GM19239 (cell line): ENCODE measurements around the gene ANKRD33.

Experiments used
- DNase-seq: peaks from one replicate; pipeline ENCODE4 v3.0.0; 2011; ENCODE audit warnings: low spot score; ENCODE audit not compliant: insufficient read length
- FAIRE-seq: peaks from 2 replicates; lab custom pipeline; 2011; peaks lifted over from hg19 to GRCh38; lab: Jason Lieb, UNC

ANKRD33 gene

DNA sequence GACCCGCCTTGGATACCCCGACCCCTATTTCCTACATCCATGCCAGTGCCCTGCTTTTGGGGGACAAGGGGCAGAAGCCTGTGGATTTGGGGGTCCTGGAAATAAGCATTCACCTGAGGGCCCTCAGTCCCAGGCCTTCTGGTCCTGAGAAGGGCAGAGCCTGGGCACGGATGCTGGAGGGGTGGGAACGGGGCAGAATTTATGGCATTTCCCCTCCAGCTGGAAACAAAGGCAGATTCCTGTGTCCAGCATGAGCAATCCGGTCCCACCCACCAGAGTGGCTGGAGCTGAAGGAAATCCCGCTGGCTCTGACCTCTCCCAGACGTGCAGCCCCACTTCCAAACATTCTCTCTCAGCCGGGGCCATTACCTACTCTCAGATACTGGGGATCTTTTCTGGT lies 9.3 kb downstream of the ANKRD33 start:
- FAIRE-seq (no peak), DNase-seq (no peak)

DNA sequence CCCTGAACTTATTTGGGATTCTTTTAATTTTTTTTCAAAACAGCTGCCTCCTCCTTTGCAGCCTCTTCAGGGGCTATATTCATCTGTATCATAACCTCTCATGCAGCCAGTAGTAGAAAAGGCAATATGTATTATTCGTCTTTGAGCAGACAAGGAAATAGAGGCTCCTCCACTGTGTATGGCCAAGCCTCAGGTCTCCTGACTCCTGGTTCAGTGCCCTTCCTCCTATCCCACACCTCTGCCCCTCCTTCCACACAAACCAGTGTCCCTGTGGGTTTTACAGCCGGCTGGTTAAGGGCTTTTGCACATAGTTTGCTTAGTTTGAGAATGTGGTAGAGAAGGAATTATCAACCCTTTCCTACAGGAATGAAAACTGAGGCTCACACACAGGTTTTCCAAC lies 10.6 kb downstream of the ANKRD33 start:
- DNase-seq (no peak), FAIRE-seq (no peak)

DNA sequence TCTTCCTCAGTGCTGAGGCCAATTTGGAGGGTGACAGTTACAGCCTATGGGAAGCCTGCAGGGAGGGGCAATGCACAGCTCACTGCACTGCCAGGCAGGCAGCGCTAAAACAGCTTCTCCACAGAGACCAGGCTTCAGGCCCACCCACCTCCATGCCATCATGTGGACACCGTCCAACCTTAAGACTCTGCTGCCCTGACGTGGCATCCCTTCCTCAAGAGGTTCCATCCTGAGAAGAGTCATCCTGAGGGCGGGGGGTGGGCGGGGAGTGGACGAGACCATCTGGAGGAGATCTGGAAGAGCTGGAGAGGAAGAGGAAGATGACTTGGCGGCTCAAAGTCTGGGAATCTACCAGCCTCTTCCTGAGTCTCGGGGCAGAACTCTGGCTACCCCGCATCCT lies 11.0 kb downstream of the ANKRD33 start:
- FAIRE-seq (no peak), DNase-seq (no peak)

DNA sequence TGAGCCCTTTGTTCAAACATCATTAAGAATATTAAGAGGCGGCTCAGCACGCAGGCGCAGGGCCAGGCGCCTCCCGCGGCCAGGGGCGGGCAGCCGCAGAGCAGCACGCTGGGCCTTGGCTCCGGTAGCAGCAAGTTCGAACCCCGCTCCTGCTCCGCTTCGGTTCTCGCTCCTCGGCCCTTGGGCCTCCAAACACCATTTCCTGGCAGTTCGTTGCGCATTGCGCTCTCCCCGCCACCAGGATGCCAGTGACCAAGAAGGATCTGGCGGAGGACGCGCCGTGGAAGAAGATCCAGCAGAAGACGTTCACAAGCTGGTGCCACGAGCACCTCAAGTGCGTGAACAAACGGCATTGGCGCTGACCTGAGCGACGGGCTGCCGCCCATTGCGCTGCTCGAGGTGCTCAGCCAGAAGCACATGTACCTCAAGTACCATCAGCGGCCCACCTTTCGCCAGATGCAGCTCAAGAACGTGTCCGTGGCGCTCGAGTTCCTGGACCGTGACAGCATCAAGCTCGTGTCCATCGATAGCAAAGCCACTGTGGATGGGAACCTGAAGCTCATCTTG lies 12.5 kb downstream of the ANKRD33 start:
- DNase-seq (no peak), FAIRE-seq (no peak)

DNA sequence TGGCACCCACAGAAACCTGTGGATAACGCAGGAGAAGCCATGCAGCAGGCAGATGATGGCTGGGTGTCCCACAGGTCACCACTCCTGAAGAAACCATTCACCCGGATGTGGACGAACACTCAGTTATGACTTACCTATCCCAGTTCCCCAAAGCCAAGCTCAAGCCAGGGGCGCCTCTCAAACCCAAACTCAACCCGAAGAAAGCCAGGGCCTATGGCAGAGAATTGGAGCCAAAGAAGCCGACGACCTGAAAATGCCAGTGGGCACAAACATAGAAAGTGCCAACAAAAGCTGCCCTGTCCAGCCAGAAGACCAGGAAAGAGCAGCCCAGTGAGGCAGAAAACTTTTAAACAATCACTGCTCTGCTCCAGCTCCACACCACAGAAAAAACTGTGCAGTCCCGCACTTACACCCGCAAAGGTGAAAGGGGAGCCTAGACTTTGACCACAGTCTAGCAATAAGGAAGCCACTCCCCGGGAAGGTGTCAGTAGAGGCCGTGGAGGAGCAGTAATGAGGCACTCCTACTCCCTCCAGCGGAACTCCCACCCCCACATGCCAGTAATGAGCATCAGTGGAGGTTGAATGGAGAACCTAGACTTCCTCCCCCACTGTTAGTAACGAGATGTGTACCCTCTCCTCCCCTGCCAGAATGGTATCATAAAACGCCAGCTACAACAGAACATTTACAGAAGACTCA lies 13.4 kb downstream of the ANKRD33 start:
- FAIRE-seq (no peak), DNase-seq (no peak)

DNA sequence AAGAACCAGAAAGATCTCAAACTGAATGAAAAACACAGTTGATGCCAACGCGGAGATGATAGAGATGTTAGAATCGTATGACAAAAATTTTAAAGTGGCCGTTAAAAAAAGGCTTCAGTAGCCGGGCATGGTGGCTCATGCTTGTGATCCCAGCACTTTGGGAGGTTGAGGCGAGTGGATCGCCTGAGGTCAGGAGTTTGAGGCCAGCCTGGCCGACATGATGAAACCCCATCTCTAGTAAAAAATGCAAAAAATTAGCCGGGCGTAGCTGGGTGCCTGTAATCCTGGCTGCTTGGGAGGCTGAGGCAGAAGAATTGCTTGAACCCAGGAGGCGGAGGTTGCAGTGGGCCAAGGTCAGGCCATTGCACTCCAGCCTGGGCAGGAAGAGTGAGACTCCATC lies 14.0 kb downstream of the ANKRD33 start:
- FAIRE-seq = no peak
- DNase-seq = no peak

DNA sequence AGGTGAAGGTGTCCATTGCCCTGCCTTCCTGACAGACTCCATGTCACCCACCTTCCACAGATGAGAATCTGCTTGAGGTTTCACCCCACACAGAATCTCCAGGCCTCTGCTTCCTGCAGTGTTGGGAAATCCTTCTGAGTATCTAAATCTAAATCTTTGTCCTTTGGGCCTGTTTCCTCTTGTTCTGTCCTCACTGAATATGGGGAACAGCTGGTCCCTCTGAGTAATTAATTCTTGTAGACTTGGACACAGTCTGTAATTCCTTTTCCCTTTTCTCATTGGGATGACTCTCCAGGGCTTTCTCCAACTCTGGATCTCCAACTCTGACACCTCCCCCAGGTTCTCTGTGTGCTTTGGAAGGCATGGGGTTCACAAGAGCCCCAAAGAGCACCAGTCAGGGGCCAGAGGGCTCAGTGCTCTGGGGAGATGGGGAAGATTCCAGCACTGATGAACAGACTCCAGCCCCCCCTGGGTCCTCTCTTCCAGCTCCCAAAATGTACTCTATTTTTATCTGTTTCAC lies 17.1 kb downstream of the ANKRD33 start:
- FAIRE-seq (no peak), DNase-seq (no peak)

DNA sequence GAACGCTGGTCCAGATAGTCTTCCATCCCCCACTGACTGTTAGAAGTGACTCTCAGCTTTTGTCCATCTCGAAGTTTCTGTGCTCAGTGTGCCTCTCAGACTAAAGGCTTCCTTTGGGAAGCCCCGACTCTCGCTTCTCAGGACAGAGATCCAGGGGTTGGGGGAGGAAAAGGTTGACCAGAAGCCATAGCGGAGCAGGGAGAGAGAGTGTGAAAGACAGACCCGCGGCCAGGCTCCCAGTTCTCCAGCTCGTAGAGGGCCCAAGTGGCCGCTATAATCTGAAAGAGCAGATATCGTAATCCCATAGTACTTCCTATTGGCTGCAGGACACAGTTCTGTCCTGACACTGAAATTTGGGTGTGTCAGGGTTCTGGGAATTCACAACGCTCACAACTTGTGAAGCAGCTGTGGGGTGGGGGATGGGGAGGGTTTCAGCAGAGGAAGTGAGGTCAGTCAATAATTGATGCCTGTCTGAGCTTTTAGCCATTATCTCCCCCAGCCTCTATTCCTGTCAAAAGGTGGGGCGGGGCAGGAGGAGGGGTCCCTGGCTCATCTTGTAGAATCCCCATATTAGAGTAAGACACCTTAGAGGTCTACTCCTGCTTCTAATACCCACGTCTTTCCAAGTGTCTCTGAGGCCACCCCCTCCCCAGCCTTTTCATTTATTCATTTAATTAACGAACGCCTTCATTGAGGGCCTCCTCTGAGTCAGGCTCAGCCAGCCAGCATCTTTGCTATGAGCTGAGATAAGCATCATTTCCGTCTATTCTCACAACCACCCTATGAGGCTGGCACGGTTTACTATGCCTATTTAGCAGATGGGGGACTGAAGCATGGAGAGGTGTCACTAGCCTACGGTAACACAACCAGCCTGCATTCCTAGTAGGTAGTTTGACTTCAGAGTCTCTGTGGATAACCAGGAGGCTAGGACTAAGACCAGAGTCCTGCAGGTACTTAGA lies 17.8 kb downstream of the ANKRD33 start:
- no peak for FAIRE-seq
- no peak for DNase-seq

DNA sequence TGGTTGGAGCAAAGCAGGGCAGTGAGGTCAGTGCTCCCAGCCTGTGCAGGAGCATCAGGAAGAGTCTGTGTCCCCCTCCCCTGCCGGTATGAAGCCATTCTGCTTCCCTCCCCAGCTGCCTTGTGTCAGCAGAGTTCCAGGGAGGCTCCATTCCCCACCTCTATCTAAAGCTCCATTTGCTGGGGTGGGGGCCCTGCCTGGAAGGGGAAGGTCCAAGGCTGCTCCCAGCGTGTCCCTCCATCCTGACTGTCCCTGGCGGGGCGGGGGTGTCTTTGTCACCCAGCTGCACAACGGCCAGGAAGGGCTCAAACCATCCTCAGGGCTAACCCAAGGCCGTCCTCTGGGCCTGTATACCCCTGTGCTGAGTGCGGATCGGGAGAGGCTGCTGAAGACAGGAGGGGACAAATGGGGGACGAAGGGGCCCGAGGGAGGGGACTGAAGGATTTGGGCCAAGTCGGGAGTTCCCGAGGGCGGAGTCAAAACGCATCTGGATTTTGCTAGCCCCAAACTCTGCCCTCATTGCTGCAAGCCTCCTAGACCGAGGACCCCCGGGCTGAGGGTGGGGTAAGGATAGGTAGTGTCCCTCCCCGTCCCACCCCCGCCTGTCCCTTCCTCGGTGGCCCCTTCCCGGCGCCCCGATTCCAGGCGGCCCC lies 18.7 kb downstream of the ANKRD33 start:
- DNase-seq (no peak), FAIRE-seq (no peak)

DNA sequence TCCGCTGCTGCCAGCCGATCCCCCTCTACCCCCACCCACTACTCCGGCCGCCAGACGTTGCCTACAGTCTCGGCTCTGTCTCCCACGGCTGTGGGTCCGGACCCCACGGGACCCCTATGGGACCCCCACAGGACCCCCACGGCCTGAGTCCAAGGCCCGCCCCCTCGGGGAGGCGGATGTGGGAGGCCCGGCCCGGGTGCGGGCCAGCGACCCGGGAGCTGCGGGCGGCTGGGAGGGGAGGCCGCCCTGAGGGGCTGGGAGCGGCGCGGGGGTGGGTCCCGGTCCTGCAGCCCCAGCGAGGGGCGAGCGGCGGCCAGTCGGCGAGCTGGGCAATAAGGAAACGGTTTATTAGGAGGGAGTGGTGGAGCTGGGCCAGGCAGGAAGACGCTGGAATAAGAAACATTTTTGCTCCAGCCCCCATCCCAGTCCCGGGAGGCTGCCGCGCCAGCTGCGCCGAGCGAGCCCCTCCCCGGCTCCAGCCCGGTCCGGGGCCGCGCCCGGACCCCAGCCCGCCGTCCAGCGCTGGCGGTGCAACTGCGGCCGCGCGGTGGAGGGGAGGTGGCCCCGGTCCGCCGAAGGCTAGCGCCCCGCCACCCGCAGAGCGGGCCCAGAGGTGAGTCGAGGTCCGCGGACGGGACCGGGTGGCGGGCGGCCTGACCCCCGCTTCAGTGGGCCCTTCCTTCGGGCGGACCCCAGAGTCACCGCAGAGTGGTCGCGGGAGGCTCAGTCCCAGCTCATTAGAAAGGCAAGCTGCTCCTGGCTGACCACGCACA lies 19.4 kb downstream of the ANKRD33 start, which contains the start of gene ACVRL1:
TSS of gene ACVRL1 (plus strand) at position 422 of the 773 bp plus-strand sequence. CDS start 4,971 bp downstream, outside the sequence.
- no peak for DNase-seq
- FAIRE-seq = no peak

DNA sequence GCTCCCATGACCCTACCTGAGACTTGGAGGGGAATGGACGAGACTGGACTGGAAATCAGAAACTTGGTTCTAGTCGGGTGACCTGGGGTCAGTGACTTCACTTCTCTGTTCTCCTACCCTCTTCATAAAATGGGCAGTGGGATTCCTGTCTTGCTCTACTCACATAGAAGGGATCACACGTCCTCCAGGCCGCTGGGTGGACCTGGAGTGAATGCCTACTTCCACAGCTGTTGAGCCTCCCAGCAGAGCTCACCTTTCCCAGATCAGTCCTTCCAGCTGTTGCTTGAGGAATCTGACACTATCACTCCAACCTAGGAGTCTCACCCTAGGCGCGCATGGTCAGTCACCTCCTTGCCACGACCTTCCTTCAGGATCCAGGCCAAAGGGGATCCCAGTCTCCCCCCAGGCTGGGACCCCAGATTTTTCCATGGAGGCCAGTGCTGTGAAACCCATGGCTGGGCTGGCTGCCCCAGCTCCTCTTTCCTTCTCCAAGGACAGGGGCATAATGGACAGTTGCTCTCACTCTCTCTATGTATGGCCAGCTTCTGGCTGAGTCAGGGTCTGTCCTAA lies 20.0 kb downstream of the ANKRD33 start:
- no peak for FAIRE-seq
- no peak for DNase-seq

DNA sequence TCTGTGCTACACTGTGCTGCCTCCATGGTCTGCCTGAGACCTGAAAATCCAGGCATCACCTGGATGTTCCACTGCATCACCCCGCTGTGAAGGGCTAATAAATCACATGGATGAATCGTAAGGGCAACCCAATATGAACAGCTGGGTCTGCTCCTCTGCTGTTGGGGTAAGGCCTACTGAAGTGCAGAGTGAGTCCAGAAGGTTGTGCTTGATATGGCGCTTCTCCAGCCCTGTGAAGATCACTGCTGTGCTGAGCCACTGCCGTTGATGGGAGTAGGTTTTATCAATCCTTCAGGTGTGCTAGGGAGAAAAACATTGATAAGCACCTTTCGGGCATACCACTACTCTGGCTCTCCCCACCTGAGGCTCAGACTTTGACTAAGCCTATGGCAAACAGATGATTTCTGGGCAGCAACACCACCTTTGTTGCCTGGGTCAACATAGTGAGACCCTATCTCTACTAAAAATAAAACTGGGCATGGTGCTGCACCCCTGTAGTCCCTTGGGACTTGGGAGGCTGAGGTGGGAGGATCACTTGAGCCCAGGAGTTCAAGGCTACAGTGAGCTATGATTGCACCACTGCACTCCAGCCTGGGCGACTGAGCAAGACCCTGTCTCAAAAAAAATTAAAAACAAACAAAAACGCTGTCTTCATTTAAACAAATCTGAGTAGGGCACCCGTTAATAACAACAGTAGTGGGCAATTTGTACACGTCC lies 21.1 kb downstream of the ANKRD33 start:
- no peak for FAIRE-seq
- no peak for DNase-seq

DNA sequence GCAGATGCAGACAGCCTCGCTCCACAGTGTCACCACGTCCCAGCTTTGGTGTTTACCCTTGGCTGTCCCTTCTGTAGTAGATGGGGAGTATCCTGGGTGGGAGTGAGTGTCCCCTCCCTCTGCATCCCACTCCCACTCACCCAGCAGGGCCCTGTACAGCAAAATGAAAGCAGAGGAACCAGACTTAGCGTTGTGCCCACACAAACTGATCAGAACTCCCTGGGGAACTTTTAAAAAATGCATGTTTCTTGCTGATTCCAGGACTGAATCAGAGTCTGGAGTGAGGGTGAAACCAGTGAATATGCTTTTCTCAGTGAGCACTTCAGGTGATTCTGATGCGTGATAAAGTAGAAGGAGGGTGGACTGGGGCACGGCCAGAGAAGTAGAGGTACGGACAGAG lies 22.3 kb downstream of the ANKRD33 start:
- FAIRE-seq (no peak), DNase-seq (no peak)

DNA sequence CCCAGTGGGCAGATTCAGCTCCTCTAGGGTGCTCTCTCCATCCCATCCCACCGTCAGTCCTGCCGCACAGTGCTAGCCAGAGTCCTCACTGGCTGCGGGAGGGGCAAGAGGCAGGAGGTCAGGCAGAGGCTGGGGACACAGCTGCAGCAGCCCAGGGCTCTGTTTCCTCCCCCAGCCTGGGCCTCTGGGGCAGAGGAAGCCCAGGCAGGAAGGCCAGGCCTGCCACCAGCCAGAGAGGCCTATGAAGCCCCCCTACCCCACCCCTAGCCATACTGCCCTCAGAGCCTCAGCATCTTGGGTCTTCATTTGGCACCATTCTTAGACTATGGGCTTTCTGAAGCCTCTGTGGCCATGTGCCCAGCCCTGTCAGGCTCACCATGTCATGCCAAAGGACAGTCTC lies 22.8 kb downstream of the ANKRD33 start:
- FAIRE-seq (no peak), DNase-seq (no peak)

DNA sequence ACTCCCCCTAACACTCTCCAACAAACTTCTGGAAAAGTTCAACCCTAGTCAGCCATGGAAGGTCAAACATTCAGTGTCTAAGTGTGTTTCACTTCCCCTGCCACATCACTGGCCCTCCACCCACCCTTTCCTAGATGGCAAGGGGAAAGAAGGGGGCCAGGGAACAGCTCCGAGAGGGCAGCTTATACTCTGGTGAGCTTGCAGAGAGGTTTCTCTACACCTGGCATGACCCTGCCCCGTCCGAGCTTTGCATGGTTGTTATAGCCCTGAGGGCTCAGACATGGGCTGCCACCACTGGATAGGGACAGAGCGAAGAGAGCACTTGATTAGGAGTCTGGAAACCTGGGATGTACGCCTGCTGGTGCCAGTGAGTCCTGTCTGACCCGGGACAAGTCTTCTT lies 23.4 kb downstream of the ANKRD33 start:
- DNase-seq (no peak), FAIRE-seq (no peak)

DNA sequence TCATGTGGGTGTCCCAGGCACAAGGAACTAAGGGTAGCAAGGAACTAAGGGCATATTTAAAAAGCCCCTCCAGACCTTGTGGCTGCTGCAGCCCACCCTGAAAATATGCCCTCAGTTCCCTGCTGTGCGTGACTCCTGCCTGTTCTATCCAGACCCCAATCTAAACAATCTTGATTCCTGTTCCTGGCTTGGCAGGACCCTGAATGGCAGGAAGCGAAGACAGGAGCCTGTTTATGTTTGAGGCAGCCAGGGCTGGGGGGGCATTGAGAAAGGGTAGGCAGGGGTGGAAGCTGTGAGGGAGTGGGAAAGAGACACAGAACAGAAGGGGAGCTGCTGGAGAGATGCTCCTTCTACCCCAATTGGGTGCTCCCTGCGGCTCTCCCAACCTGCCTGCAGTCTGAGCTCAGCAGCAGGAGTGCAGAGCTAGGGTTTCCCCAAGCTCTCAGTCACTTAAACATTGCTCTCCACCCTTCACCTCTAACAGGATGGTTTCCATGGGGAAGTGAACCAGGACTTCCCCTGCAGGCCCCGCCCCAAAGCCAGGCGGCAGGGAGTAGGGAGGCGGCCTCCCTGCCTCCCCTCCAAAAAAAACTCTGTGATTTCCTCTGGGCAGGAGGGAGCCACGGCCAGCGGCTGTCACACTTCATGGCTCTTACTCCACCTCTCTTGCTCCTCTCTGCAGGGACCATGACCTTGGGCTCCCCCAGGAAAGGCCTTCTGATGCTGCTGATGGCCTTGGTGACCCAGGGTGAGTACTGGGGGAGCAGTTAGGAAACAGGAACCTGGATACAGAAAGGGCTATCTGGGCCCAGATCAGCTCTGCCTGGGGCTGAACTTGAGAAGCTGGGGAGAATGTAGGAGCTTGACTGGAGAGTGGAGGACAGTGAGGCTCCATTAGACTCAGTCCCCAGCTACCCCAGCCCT lies 24.1 kb downstream of the ANKRD33 start:
- DNase-seq (no peak), FAIRE-seq (no peak)
